ENCODE results near the gene ADAM12. TPM values are rescaled to one million over a fixed set of nuclear protein-coding genes. Genes with fewer than 3 reads are reported as not detected.
A peak's percentile ranks its signal among the peaks of the same experiment; 100 is the strongest.

The ADAM12 gene
- total RNA-seq, 1 donor from 2014 or later: not detected

GRCh38 chr10:126081841-126082466, 306.3 kb downstream of the ADAM12 start:
- no peaks in the 10 kb centered on the region for H3K9me3 ChIP-seq
- H3K36me3 ChIP-seq: no peaks in the 10 kb centered on the region
- TF ChIP-seq CTCF (IDR thresholded peaks at IDR 0.05): no peak
- H3K27ac ChIP-seq: no peak overlapping the region
- H3K4me1 ChIP-seq: peaks cover 0 to 7% of the 10 kb centered on the region in 2 donors
- no peaks in the 10 kb centered on the region for H3K27me3 ChIP-seq
- H3K4me3 ChIP-seq: no peak overlapping the region
- intact Hi-C loops (cut with DNase I): no loop called here
- DNase-seq (ENCODE audit: low spot score in 2 of 2): no peak

- H3K9me3 ChIP-seq: no peaks in the 10 kb centered on the region
- intact Hi-C loops (cut with DNase I): no loop called here
- no peak overlapping the region for H3K27ac ChIP-seq
- no peaks in the 10 kb centered on the region for H3K36me3 ChIP-seq
- TF ChIP-seq CTCF (IDR thresholded peaks at IDR 0.05): no peak
- peaks cover 0 to 7% of the 10 kb centered on the region in 2 donors for H3K4me1 ChIP-seq
- DNase-seq (ENCODE audit: low spot score in 2 of 2): no peak
- H3K4me3 ChIP-seq: peak overlapping the region; percentile 5 to 36
- no peaks in the 10 kb centered on the region for H3K27me3 ChIP-seq
Observed at GRCh38 chr10:126080879-126081411, 307.3 kb downstream of the ADAM12 start.

- Histone ChIP-seq H3K27me3 (no peaks in the 10 kb centered on the region), H3K36me3 (no peaks in the 10 kb centered on the region), H3K4me3 (peak overlapping the region; percentile 5 to 36), H3K9me3 (no peaks in the 10 kb centered on the region), H3K4me1 (peaks cover 0 to 7% of the 10 kb centered on the region in 2 donors), H3K27ac (no peak overlapping the region)
- no peak for TF ChIP-seq CTCF (IDR thresholded peaks at IDR 0.05)
- DNase-seq (ENCODE audit: low spot score in 2 of 2): no peak
- intact Hi-C loops (cut with DNase I): no loop called here
Observed at GRCh38 chr10:126080291-126080825, 307.9 kb downstream of the ADAM12 start.

- DNase-seq (ENCODE audit: low spot score in 2 of 2): no peak
- H3K4me1 ChIP-seq: no peaks in the 10 kb centered on the region
- no peaks in the 10 kb centered on the region for H3K9me3 ChIP-seq
- intact Hi-C loops (cut with DNase I): no loop called here
- no peak overlapping the region for H3K4me3 ChIP-seq
- no peak overlapping the region for H3K27ac ChIP-seq
- H3K27me3 ChIP-seq: no peaks in the 10 kb centered on the region
- no peak for TF ChIP-seq CTCF (IDR thresholded peaks at IDR 0.05)
- no peaks in the 10 kb centered on the region for H3K36me3 ChIP-seq
Observed at GRCh38 chr10:126075009-126075408, 313.3 kb downstream of the ADAM12 start.

- H3K9me3 ChIP-seq: no peaks in the 10 kb centered on the region
- no peak for TF ChIP-seq CTCF (IDR thresholded peaks at IDR 0.05)
- DNase-seq (ENCODE audit: low spot score in 2 of 2): no peak
- intact Hi-C loops (cut with DNase I): no loop called here
- no peak overlapping the region for H3K27ac ChIP-seq
- no peaks in the 10 kb centered on the region for H3K27me3 ChIP-seq
- H3K4me3 ChIP-seq: no peak overlapping the region
- no peaks in the 10 kb centered on the region for H3K4me1 ChIP-seq
- H3K36me3 ChIP-seq: no peaks in the 10 kb centered on the region
Observed at GRCh38 chr10:126074291-126074690, 314.0 kb downstream of the ADAM12 start.

All from ascending aorta (tissue), 2 donors.